H9 (cell line): Measurements from ENCODE around the gene MILR1. TPM values are rescaled to one million over a fixed set of nuclear protein-coding genes. Genes with fewer than 3 reads are reported as not detected.
"Not testable (repeated sequence)": the region's sequence is repeated elsewhere in the genome, so short reads cannot be mapped to it uniquely, and the experiment has no call there.

Source experiments
- DNase-seq: peaks from one replicate; pipeline ENCODE4 v3.0.0-alpha.2; 2017
- H2AFZ ChIP-seq: one replicate; pipeline ENCODE4 v1.6.1; 2013; ENCODE audit warnings: mild to moderate bottlenecking, low read length, control low read depth, moderate library complexity
- H2AK5ac ChIP-seq: 2 replicates; pipeline ENCODE4 v1.6.1; 2013; ENCODE audit warnings: low read length, control low read depth, mixed read lengths; ENCODE audit not compliant: insufficient read length
- H2BK120ac ChIP-seq: one replicate; pipeline ENCODE4 v1.6.1; 2013; ENCODE audit warnings: low read depth, mild to moderate bottlenecking, low read length, control low read depth, inconsistent platforms; ENCODE audit not compliant: poor library complexity, severe bottlenecking
- H2BK12ac ChIP-seq: 2 replicates; pipeline ENCODE4 v1.6.1; 2013; ENCODE audit warnings: low read length, control low read depth, mixed read lengths, low read depth; ENCODE audit not compliant: insufficient read length
- H2BK15ac ChIP-seq: 2 replicates; pipeline ENCODE4 v1.6.1; 2013; ENCODE audit warnings: low read depth, low read length, control low read depth
- H2BK20ac ChIP-seq: one replicate; pipeline ENCODE4 v1.6.1; 2013; ENCODE audit warnings: low read depth, mild to moderate bottlenecking, low read length, control low read depth, inconsistent platforms; ENCODE audit not compliant: poor library complexity, severe bottlenecking
- H2BK5ac ChIP-seq: 2 replicates; pipeline ENCODE4 v1.6.1; 2013; ENCODE audit warnings: low read length, control low read depth, mixed read lengths; ENCODE audit not compliant: insufficient read length
- H3K14ac ChIP-seq: 2 replicates; pipeline ENCODE4 v1.6.1; 2013; ENCODE audit warnings: low read length, control low read depth; ENCODE audit not compliant: insufficient read depth
- H3K18ac ChIP-seq: 2 replicates; pipeline ENCODE4 v1.6.1; 2013; ENCODE audit warnings: low read depth, mild to moderate bottlenecking, mixed read lengths, low read length, control low read depth; ENCODE audit not compliant: insufficient read length
- H3K23ac ChIP-seq: 2 replicates; pipeline ENCODE4 v1.6.1; 2013; ENCODE audit warnings: low read length, control low read depth, mixed read lengths, low read depth; ENCODE audit not compliant: insufficient read length
- H3K23me2 ChIP-seq: 2 replicates; pipeline ENCODE4 v1.6.1; 2013; ENCODE audit warnings: low read depth, mild to moderate bottlenecking, mixed read lengths, low read length, control low read depth; ENCODE audit not compliant: insufficient read length, poor library complexity, severe bottlenecking
- H3K27ac ChIP-seq: 2 replicates; pipeline ENCODE4 v1.5.1; 2013; ENCODE audit warnings: low read length, control low read depth, mixed read lengths, low read depth; ENCODE audit not compliant: insufficient read length
- H3K27me3 ChIP-seq: 2 replicates; pipeline ENCODE4 v1.6.1; 2013; ENCODE audit warnings: low read length, control low read depth, inconsistent platforms; ENCODE audit not compliant: insufficient read depth
- H3K4ac ChIP-seq: 2 replicates; pipeline ENCODE4 v1.6.1; 2013; ENCODE audit warnings: low read depth, mild to moderate bottlenecking, control low read depth, inconsistent platforms, low read length, moderate library complexity
- H3K4me1 ChIP-seq: 2 replicates; pipeline ENCODE4 v1.6.1; 2013; ENCODE audit warnings: low read length, control low read depth, inconsistent platforms; ENCODE audit not compliant: insufficient read depth
- H3K4me2 ChIP-seq: 2 replicates; pipeline ENCODE4 v1.6.1; 2013; ENCODE audit warnings: low read length, control low read depth, mixed read lengths; ENCODE audit not compliant: insufficient read length, insufficient read depth
- H3K56ac ChIP-seq: 2 replicates; pipeline ENCODE4 v1.6.1; 2013; ENCODE audit warnings: low read depth, mild to moderate bottlenecking, mixed read lengths, low read length, control low read depth; ENCODE audit not compliant: insufficient read length
- H3K79me1 ChIP-seq: 2 replicates; pipeline ENCODE4 v1.6.1; 2013; ENCODE audit warnings: low read depth, mild to moderate bottlenecking, moderate library complexity, low read length, control low read depth, inconsistent platforms; ENCODE audit not compliant: insufficient read depth, poor library complexity, severe bottlenecking
- H3K79me2 ChIP-seq: 2 replicates; pipeline ENCODE4 v1.6.1; 2013; ENCODE audit warnings: low read length, control low read depth, inconsistent platforms; ENCODE audit not compliant: insufficient read depth
- H3K9ac ChIP-seq: 2 replicates; pipeline ENCODE4 v1.6.1; 2013; ENCODE audit warnings: low read length, control low read depth, mixed read lengths; ENCODE audit not compliant: insufficient read length; ENCODE audit errors: extremely low read depth
- H3K9me3 ChIP-seq: one replicate; pipeline ENCODE4 v1.6.1; 2013; ENCODE audit warnings: low read depth, low read length, inconsistent platforms; ENCODE audit not compliant: control insufficient read depth
- H3T11ph ChIP-seq: one replicate; pipeline ENCODE4 v1.6.1; 2013; ENCODE audit warnings: mild to moderate bottlenecking, low read length, control low read depth, inconsistent platforms
- H4K20me1 ChIP-seq: one replicate; pipeline ENCODE4 v1.6.1; 2013; ENCODE audit not compliant: control insufficient read depth, insufficient read length, insufficient read depth
- H4K5ac ChIP-seq: 2 replicates; pipeline ENCODE4 v1.6.1; 2013; ENCODE audit warnings: low read depth, mild to moderate bottlenecking, mixed read lengths, low read length, control low read depth; ENCODE audit not compliant: insufficient read length
- H4K8ac ChIP-seq: replicated peaks from 2 replicates; pipeline ENCODE4 v1.6.1; 2013; ENCODE audit warnings: low read length, control low read depth, mixed read lengths, low read depth; ENCODE audit not compliant: insufficient read length
- H4K91ac ChIP-seq: 2 replicates; pipeline ENCODE4 v1.6.1; 2013; ENCODE audit warnings: low read depth, mild to moderate bottlenecking, moderate library complexity, mixed read lengths, low read length, control low read depth; ENCODE audit not compliant: insufficient read length
- H3K27ac Mint-ChIP-seq, 3 experiments: 2 replicates in 2 of 3; 3 replicates in 1 of 3; pipeline ENCODE4 v1.8.0; 2020 to 2021; ENCODE audit warnings: mixed read lengths in 3 of 3, mild to moderate bottlenecking in 1 of 3, moderate library complexity in 1 of 3
- H3K27me3 Mint-ChIP-seq: 2 replicates; pipeline ENCODE4 v1.8.0; 2021; ENCODE audit warnings: low read depth, mild to moderate bottlenecking, moderate library complexity, mixed read lengths
- H3K36me3 Mint-ChIP-seq, 3 experiments: 2 replicates in 2 of 3; 3 replicates in 1 of 3; pipeline ENCODE4 v1.8.0; 2020 to 2021; ENCODE audit warnings: low read depth in 3 of 3, mixed read lengths in 3 of 3; ENCODE audit not compliant: insufficient read depth in 1 of 3
- H3K4me1 Mint-ChIP-seq, 2 experiments: 2 replicates each; pipeline ENCODE4 v1.8.0; 2020; ENCODE audit warnings: mixed read lengths in 2 of 2
- H3K4me3 Mint-ChIP-seq, 2 experiments: 2 replicates in 1 of 2; 3 replicates in 1 of 2; pipeline ENCODE4 v1.8.0; 2020 to 2021; ENCODE audit warnings: mild to moderate bottlenecking in 2 of 2, mixed read lengths in 2 of 2, moderate library complexity in 1 of 2
- H3K9me3 Mint-ChIP-seq, 2 experiments: 2 replicates in 1 of 2; 3 replicates in 1 of 2; pipeline ENCODE4 v1.8.0; 2020; ENCODE audit warnings: mild to moderate bottlenecking in 2 of 2, mixed read lengths in 2 of 2, moderate library complexity in 1 of 2
- CTCF ChIP-seq: fragments of 200-600 bp; sonication (generic); conservative IDR thresholded peaks from 3 replicates; pipeline ENCODE4 v1.8.0; 2021; ENCODE audit warnings: antibody characterized with exemption, mild to moderate bottlenecking
- whole genome bisulfite sequencing: extraction: QIAGEN DNeasy Blood & Tissue Kit; methylation state at CpG from one replicate; pipeline ENCODE4 v1.1.7; 2013; ENCODE audit warnings: missing lambda C conversion rate, low lambda C conversion rate, mixed read lengths; ENCODE audit not compliant: insufficient read length; ENCODE audit errors: extremely low coverage; 5-methylcytosine and 5-hydroxymethylcytosine counted together
- total RNA-seq: library from RNA; stranded (reverse); gene quantifications from 2 replicates; pipeline ENCODE4 v1.2.1, GENCODE V29; 2021

Gene MILR1
- total RNA-seq, 1 experiment from 2014 or later: not detected

- Histone ChIP-seq H3K4ac (no peak overlapping the region), H4K20me1 (no peaks in the 10 kb centered on the region), H3K23ac (no peak overlapping the region), H2BK15ac (no peak overlapping the region), H3K18ac (no peak overlapping the region), H3K14ac (no peak overlapping the region), H3K27ac (no peak overlapping the region), H2BK12ac (no peak overlapping the region), H2BK20ac (no peak overlapping the region), H3K9ac (no peak overlapping the region), H3K9me3 (no peaks in the 10 kb centered on the region), H3K79me1 (no peaks in the 10 kb centered on the region), H3T11ph (no peak overlapping the region), H4K91ac (no peak overlapping the region), H2AFZ (no peak overlapping the region), H3K4me1 (peaks cover 4% of the 10 kb centered on the region; the same call in 1 of the 2 replicates), H3K27me3 (no peaks in the 10 kb centered on the region), H3K4me2 (no peak overlapping the region), H3K23me2 (no peaks in the 10 kb centered on the region), H3K79me2 (no peaks in the 10 kb centered on the region), H2AK5ac (no peak overlapping the region), H2BK5ac (no peak overlapping the region), H4K5ac (no peak overlapping the region), H3K56ac (no peak overlapping the region), H4K8ac (no peak overlapping the region), H2BK120ac (no peak overlapping the region)
- Mint-ChIP-seq H3K36me3 (no peaks in the 10 kb centered on the region; a peak in 1 of 7 replicates), H3K4me1 (peaks cover 8 to 13% of the 10 kb centered on the region in 2 experiments), H3K27ac (no peak overlapping the region), H3K27me3 (no peaks in the 10 kb centered on the region; the same call in 1 of the 2 replicates), H3K4me3 (no peak overlapping the region), H3K9me3 (no peaks in the 10 kb centered on the region; a peak in 1 of 5 replicates)
- WGBS: no CpG with 5 or more reads among the region's 9 CpGs
- TF ChIP-seq CTCF: no peak
- no peak for DNase-seq
Observed at GRCh38 chr17:64466019-64466735, 17.3 kb downstream of the MILR1 start.

GRCh38 chr17:64466834-64467233 is 17.9 kb downstream of the MILR1 start:
- peaks cover 11 to 13% of the 10 kb centered on the region in 2 experiments for H3K4me1 Mint-ChIP-seq
- not testable (repeated sequence) for DNase-seq, H3K9me3 Mint-ChIP-seq, H2BK15ac ChIP-seq, H3K4me1 ChIP-seq, H4K20me1 ChIP-seq, H3K27ac Mint-ChIP-seq, H3K18ac ChIP-seq, H3K56ac ChIP-seq, H3K36me3 Mint-ChIP-seq, H3K4me2 ChIP-seq, H4K91ac ChIP-seq, H4K8ac ChIP-seq, H4K5ac ChIP-seq, H3K9me3 ChIP-seq, H2BK5ac ChIP-seq, H2AK5ac ChIP-seq, H2AFZ ChIP-seq, H3K79me2 ChIP-seq, H3T11ph ChIP-seq, H3K4me3 Mint-ChIP-seq, H2BK12ac ChIP-seq, H3K4ac ChIP-seq, H3K14ac ChIP-seq, H3K27me3 Mint-ChIP-seq, H3K23ac ChIP-seq, H3K79me1 ChIP-seq, H3K27ac ChIP-seq, H3K23me2 ChIP-seq, H2BK20ac ChIP-seq, H3K9ac ChIP-seq, H3K27me3 ChIP-seq, H2BK120ac ChIP-seq
- WGBS: no CpG with 5 or more reads among the region's 1 CpG
